ENCODE results near the gene RNF187. TPM values are rescaled to one million over a fixed set of nuclear protein-coding genes. Genes with fewer than 3 reads are reported as not detected.

Gene RNF187
- total RNA-seq, 1 experiment from 2014 or later = 97.7 TPM

- Histone ChIP-seq H3K4me1 (ENCODE audit: insufficient read depth, low read length) (no peaks in the 10 kb centered on the region), H3K79me2 (ENCODE audit: low read length) (no peaks in the 10 kb centered on the region), H3K9ac (ENCODE audit: low read length) (no peak overlapping the region), H3K9me2 (replicated peaks; ENCODE audit: low read length) (no peaks in the 10 kb centered on the region), H3K4me3 (ENCODE audit: low read length) (no peak overlapping the region), H3K27me3 (ENCODE audit: low read length) (peaks cover 21% of the 10 kb centered on the region), H4K20me1 (ENCODE audit: low read length) (no peaks in the 10 kb centered on the region), H3F3A (ENCODE audit: low read length, unreplicated experiment) (no peaks in the 10 kb centered on the region), H3K36me3 (ENCODE audit: low read depth, low read length) (no peaks in the 10 kb centered on the region), H3K27ac (ENCODE audit: low read length) (no peak overlapping the region), H2AFZ (ENCODE audit: low read length) (no peak overlapping the region), H3K9me3 (ENCODE audit: low read length) (no peaks in the 10 kb centered on the region), H3K4me2 (ENCODE audit: low read length) (no peak overlapping the region)
- DNase-seq (no peak), ATAC-seq (no peak)
- ChIA-PET POLR2A (ENCODE audit: unreplicated experiment) (no interaction called here), CTCF (no interaction called here)
- TF ChIP-seq EZH2phosphoT487 (IDR thresholded peaks at IDR 0.05; ENCODE audit: borderline replicate concordance, low read length) = no peak
- no peak for TF ChIP-seq CTCF (conservative IDR thresholded peaks at IDR 0.05; ENCODE audit: low read depth, low read length)
- TF ChIP-seq EZH2 (IDR thresholded peaks at IDR 0.05; ENCODE audit: low read length, unreplicated experiment) = no peak
- intact Hi-C loops (cut with micrococcal nuclease) = no loop called here
- no TSS peak for BruUV-seq (replicated peaks)
These were observed 24.6 kb downstream of the RNF187 start for GRCh38 chr1:228511546-228512445.

GRCh38 chr1:228512781-228513198 is 25.6 kb downstream of the RNF187 start:
- no peak for ATAC-seq
- H2AFZ ChIP-seq (ENCODE audit: low read length) = no peak overlapping the region
- CTCF ChIA-PET = no interaction called here
- no peaks in the 10 kb centered on the region for H3F3A ChIP-seq (ENCODE audit: low read length, unreplicated experiment)
- H3K79me2 ChIP-seq (ENCODE audit: low read length) = no peaks in the 10 kb centered on the region
- H3K9me2 ChIP-seq (replicated peaks; ENCODE audit: low read length) = no peaks in the 10 kb centered on the region
- H3K9ac ChIP-seq (ENCODE audit: low read length) = no peak overlapping the region
- H3K4me3 ChIP-seq (ENCODE audit: low read length) = no peak overlapping the region
- H3K27me3 ChIP-seq (ENCODE audit: low read length) = peaks cover 28% of the 10 kb centered on the region
- no peak overlapping the region for H3K27ac ChIP-seq (ENCODE audit: low read length)
- intact Hi-C loops (cut with micrococcal nuclease) = no loop called here
- DNase-seq = no peak
- TF ChIP-seq EZH2phosphoT487 (IDR thresholded peaks at IDR 0.05; ENCODE audit: borderline replicate concordance, low read length) (no peak), CTCF (conservative IDR thresholded peaks at IDR 0.05; ENCODE audit: low read depth, low read length) (no peak), EZH2 (IDR thresholded peaks at IDR 0.05; ENCODE audit: low read length, unreplicated experiment) (no peak)
- H4K20me1 ChIP-seq (ENCODE audit: low read length) = no peaks in the 10 kb centered on the region
- no TSS peak for BruUV-seq (replicated peaks)
- POLR2A ChIA-PET (ENCODE audit: unreplicated experiment) = no interaction called here
- H3K4me2 ChIP-seq (ENCODE audit: low read length) = no peak overlapping the region
- no peaks in the 10 kb centered on the region for H3K4me1 ChIP-seq (ENCODE audit: insufficient read depth, low read length)
- no peaks in the 10 kb centered on the region for H3K9me3 ChIP-seq (ENCODE audit: low read length)
- no peaks in the 10 kb centered on the region for H3K36me3 ChIP-seq (ENCODE audit: low read depth, low read length)

GRCh38 chr1:228513236-228513900 is 26.2 kb downstream of the RNF187 start:
- no TSS peak for BruUV-seq (replicated peaks)
- no peaks in the 10 kb centered on the region for H3K79me2 ChIP-seq (ENCODE audit: low read length)
- no peaks in the 10 kb centered on the region for H3K36me3 ChIP-seq (ENCODE audit: low read depth, low read length)
- no peak overlapping the region for H3K4me3 ChIP-seq (ENCODE audit: low read length)
- no peak for DNase-seq
- no peak for ATAC-seq
- H3K9ac ChIP-seq (ENCODE audit: low read length) = no peak overlapping the region
- intact Hi-C loops (cut with micrococcal nuclease) = no loop called here
- H3K27ac ChIP-seq (ENCODE audit: low read length) = no peak overlapping the region
- H3K9me2 ChIP-seq (replicated peaks; ENCODE audit: low read length) = no peaks in the 10 kb centered on the region
- no peaks in the 10 kb centered on the region for H3F3A ChIP-seq (ENCODE audit: low read length, unreplicated experiment)
- no peak overlapping the region for H2AFZ ChIP-seq (ENCODE audit: low read length)
- POLR2A ChIA-PET (ENCODE audit: unreplicated experiment) = no interaction called here
- H3K9me3 ChIP-seq (ENCODE audit: low read length) = no peaks in the 10 kb centered on the region
- H3K4me1 ChIP-seq (ENCODE audit: insufficient read depth, low read length) = no peaks in the 10 kb centered on the region
- TF ChIP-seq EZH2 (IDR thresholded peaks at IDR 0.05; ENCODE audit: low read length, unreplicated experiment) (no peak), EZH2phosphoT487 (IDR thresholded peaks at IDR 0.05; ENCODE audit: borderline replicate concordance, low read length) (no peak), CTCF (conservative IDR thresholded peaks at IDR 0.05; ENCODE audit: low read depth, low read length) (no peak)
- no peaks in the 10 kb centered on the region for H4K20me1 ChIP-seq (ENCODE audit: low read length)
- H3K4me2 ChIP-seq (ENCODE audit: low read length) = no peak overlapping the region
- H3K27me3 ChIP-seq (ENCODE audit: low read length) = peaks cover 28% of the 10 kb centered on the region
- CTCF ChIA-PET = no interaction called here

All from PC-3 (cell line).